Retinal pigment epithelial cell (primary cell): Measurements from ENCODE around the gene TCEAL4.

Experiments used
- DNase-seq: peaks from one replicate; pipeline ENCODE4 v3.0.0-alpha.2; 2010; ENCODE audit warnings: low read depth
- H3K4me3 ChIP-seq: 2 replicates; pipeline ENCODE4 v1.5.1; 2011; ENCODE audit warnings: mild to moderate bottlenecking, low read length, control low read depth, moderate library complexity
- CTCF ChIP-seq: conservative IDR thresholded peaks from 2 replicates; pipeline ENCODE4 v1.5.1; 2011; ENCODE audit warnings: low read depth, low read length, control low read depth, inconsistent platforms

Gene TCEAL4

GRCh38 chrX:103614999-103615398 is 29.7 kb downstream of the TCEAL4 start:
- no peak for TF ChIP-seq CTCF
- no peak overlapping the region for H3K4me3 ChIP-seq
- no peak for DNase-seq

GRCh38 chrX:103615781-103616371 is 30.6 kb downstream of the TCEAL4 start:
- TF ChIP-seq CTCF = no peak
- no peak for DNase-seq
- no peak overlapping the region for H3K4me3 ChIP-seq

GRCh38 chrX:103616676-103617186 is 31.4 kb downstream of the TCEAL4 start:
- DNase-seq = no peak
- no peak for TF ChIP-seq CTCF
- no peak overlapping the region for H3K4me3 ChIP-seq

GRCh38 chrX:103624111-103624510 is 38.8 kb downstream of the TCEAL4 start:
- no peak for TF ChIP-seq CTCF
- H3K4me3 ChIP-seq = no peak overlapping the region
- DNase-seq = no peak

- TF ChIP-seq CTCF = no peak
- DNase-seq = no peak
- no peak overlapping the region for H3K4me3 ChIP-seq
Measured at GRCh38 chrX:103626855-103627254, 41.5 kb downstream of the TCEAL4 start.

GRCh38 chrX:103628386-103629317 is 43.3 kb downstream of the TCEAL4 start, which contains the start of gene TCEAL1:
TCEAL1 (plus strand) TSS chrX:103628975; CDS start chrX:103629917, 942 bp downstream.
- peak within 1 kb of the TSS; percentile 74 for H3K4me3 ChIP-seq
- no peak for TF ChIP-seq CTCF
- DNase-seq = no peak
